ENCODE results near the gene PPP1CB.

PPP1CB gene

DNA sequence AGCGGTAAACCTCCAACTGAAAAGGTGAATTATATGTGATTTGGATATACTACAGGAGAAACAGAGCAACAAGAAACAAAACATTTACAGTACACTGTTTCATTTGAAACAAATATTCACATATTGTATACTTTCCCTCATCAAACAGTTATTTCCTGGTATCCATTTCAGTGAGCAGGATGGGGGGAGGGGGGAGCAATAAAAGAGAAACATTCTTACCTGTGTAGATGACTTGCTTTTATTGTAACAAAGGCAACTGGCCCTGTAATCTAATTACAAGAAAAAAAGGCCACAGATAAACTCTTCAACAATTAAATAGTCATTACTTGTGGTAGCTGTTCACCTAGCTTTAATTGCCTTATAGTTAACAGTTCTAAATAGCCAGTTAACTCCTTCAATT lies 3.9 kb upstream of the PPP1CB start (continued):
- TF ChIP-seq, protein P1, sequence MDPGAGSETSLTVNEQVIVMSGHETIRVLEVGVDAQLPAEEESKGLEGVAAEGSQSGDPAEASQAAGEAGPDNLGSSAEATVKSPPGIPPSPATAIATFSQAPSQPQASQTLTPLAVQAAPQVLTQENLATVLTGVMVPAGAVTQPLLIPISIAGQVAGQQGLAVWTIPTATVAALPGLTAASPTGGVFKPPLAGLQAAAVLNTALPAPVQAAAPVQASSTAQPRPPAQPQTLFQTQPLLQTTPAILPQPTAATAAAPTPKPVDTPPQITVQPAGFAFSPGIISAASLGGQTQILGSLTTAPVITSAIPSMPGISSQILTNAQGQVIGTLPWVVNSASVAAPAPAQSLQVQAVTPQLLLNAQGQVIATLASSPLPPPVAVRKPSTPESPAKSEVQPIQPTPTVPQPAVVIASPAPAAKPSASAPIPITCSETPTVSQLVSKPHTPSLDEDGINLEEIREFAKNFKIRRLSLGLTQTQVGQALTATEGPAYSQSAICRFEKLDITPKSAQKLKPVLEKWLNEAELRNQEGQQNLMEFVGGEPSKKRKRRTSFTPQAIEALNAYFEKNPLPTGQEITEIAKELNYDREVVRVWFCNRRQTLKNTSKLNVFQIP (CRISPR knock-in tag; IDR thresholded peaks at IDR 0.05; ENCODE audit: borderline replicate concordance, low read depth), result no peak
- no peak for TF ChIP-seq ZC3H10 (CRISPR knock-in tag; IDR thresholded peaks at IDR 0.05)
- TF ChIP-seq ESRRG (CRISPR knock-in tag; IDR thresholded peaks at IDR 0.05), result no peak
- TF ChIP-seq ARNTL (CRISPR knock-in tag; IDR thresholded peaks at IDR 0.05; ENCODE audit: borderline replicate concordance, low read depth), result no peak

- TF ChIP-seq ZNF70 (CRISPR knock-in tag; IDR thresholded peaks at IDR 0.05) (no peak), ZNF8 (CRISPR knock-in tag; IDR thresholded peaks at IDR 0.05) (no peak), SNAI2 (CRISPR knock-in tag; IDR thresholded peaks at IDR 0.05) (no peak), ZC3H10 (CRISPR knock-in tag; IDR thresholded peaks at IDR 0.05) (no peak), BACH2 (CRISPR knock-in tag; IDR thresholded peaks at IDR 0.05; ENCODE audit: borderline replicate concordance) (no peak), OSR1 (CRISPR knock-in tag; IDR thresholded peaks at IDR 0.05) (no peak), ARNTL (CRISPR knock-in tag; IDR thresholded peaks at IDR 0.05; ENCODE audit: borderline replicate concordance, low read depth) (no peak), ZFP30 (CRISPR knock-in tag; IDR thresholded peaks at IDR 0.05) (no peak), RARB (CRISPR knock-in tag; IDR thresholded peaks at IDR 0.05) (no peak), GLIS3 (CRISPR knock-in tag; IDR thresholded peaks at IDR 0.05) (no peak), ISL1 (CRISPR knock-in tag; IDR thresholded peaks at IDR 0.05) (no peak), ZNF565 (CRISPR knock-in tag; conservative IDR thresholded peaks at IDR 0.05; ENCODE audit: low read depth) (no peak), ZFP3 (CRISPR knock-in tag; IDR thresholded peaks at IDR 0.05) (no peak), CSRNP3 (CRISPR knock-in tag; IDR thresholded peaks at IDR 0.05) (no peak), TOX (CRISPR knock-in tag; IDR thresholded peaks at IDR 0.05; ENCODE audit: borderline replicate concordance) (no peak), ESRRG (CRISPR knock-in tag; IDR thresholded peaks at IDR 0.05) (no peak)
- TF ChIP-seq, protein P2, sequence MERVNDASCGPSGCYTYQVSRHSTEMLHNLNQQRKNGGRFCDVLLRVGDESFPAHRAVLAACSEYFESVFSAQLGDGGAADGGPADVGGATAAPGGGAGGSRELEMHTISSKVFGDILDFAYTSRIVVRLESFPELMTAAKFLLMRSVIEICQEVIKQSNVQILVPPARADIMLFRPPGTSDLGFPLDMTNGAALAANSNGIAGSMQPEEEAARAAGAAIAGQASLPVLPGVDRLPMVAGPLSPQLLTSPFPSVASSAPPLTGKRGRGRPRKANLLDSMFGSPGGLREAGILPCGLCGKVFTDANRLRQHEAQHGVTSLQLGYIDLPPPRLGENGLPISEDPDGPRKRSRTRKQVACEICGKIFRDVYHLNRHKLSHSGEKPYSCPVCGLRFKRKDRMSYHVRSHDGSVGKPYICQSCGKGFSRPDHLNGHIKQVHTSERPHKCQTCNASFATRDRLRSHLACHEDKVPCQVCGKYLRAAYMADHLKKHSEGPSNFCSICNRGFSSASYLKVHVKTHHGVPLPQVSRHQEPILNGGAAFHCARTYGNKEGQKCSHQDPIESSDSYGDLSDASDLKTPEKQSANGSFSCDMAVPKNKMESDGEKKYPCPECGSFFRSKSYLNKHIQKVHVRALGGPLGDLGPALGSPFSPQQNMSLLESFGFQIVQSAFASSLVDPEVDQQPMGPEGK (CRISPR knock-in tag; IDR thresholded peaks at IDR 0.05; ENCODE audit: borderline replicate concordance), result no peak
- TF ChIP-seq, protein P3, sequence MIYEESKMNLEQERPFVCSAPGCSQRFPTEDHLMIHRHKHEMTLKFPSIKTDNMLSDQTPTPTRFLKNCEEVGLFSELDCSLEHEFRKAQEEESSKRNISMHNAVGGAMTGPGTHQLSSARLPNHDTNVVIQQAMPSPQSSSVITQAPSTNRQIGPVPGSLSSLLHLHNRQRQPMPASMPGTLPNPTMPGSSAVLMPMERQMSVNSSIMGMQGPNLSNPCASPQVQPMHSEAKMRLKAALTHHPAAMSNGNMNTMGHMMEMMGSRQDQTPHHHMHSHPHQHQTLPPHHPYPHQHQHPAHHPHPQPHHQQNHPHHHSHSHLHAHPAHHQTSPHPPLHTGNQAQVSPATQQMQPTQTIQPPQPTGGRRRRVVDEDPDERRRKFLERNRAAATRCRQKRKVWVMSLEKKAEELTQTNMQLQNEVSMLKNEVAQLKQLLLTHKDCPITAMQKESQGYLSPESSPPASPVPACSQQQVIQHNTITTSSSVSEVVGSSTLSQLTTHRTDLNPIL (CRISPR knock-in tag; IDR thresholded peaks at IDR 0.05; ENCODE audit: low read depth), result no peak
- TF ChIP-seq, protein P1 (CRISPR knock-in tag; IDR thresholded peaks at IDR 0.05; ENCODE audit: borderline replicate concordance, low read depth), result no peak
- no peak for ATAC-seq
These were observed 3.5 kb upstream of the PPP1CB start for GRCh38 chr2:28748176-28748575.

DNA sequence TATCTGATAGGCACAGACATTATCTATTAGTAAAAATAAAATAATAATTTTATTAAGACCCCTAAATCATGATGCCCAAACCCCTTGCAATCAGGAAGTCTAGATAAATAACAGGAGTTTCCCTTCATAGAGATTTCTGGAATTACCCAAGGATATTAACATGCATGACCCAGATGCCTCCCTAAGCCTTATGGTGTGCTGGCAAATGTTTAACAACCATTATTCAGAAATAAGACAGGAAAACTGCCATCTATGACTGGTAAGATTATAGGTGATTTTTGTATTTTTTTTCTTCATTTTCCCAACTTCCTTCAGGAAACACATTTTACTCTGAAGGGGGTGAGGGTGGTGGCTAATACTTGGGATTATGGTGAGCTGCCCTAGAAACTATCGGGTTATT lies 2.7 kb upstream of the PPP1CB start:
- TF ChIP-seq, protein P4, sequence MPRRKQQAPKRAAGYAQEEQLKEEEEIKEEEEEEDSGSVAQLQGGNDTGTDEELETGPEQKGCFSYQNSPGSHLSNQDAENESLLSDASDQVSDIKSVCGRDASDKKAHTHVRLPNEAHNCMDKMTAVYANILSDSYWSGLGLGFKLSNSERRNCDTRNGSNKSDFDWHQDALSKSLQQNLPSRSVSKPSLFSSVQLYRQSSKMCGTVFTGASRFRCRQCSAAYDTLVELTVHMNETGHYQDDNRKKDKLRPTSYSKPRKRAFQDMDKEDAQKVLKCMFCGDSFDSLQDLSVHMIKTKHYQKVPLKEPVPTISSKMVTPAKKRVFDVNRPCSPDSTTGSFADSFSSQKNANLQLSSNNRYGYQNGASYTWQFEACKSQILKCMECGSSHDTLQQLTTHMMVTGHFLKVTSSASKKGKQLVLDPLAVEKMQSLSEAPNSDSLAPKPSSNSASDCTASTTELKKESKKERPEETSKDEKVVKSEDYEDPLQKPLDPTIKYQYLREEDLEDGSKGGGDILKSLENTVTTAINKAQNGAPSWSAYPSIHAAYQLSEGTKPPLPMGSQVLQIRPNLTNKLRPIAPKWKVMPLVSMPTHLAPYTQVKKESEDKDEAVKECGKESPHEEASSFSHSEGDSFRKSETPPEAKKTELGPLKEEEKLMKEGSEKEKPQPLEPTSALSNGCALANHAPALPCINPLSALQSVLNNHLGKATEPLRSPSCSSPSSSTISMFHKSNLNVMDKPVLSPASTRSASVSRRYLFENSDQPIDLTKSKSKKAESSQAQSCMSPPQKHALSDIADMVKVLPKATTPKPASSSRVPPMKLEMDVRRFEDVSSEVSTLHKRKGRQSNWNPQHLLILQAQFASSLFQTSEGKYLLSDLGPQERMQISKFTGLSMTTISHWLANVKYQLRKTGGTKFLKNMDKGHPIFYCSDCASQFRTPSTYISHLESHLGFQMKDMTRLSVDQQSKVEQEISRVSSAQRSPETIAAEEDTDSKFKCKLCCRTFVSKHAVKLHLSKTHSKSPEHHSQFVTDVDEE (CRISPR knock-in tag; IDR thresholded peaks at IDR 0.05), result no peak
- TF ChIP-seq ZC3H10 (CRISPR knock-in tag; IDR thresholded peaks at IDR 0.05) (no peak), ISL1 (CRISPR knock-in tag; IDR thresholded peaks at IDR 0.05) (no peak), ZFP30 (CRISPR knock-in tag; IDR thresholded peaks at IDR 0.05) (no peak)
- TF ChIP-seq, protein P3 (CRISPR knock-in tag; IDR thresholded peaks at IDR 0.05; ENCODE audit: low read depth), result no peak
- ATAC-seq, result no peak

All from SK-N-SH treated with all-trans-retinoic acid at 6 μM for 48 hours (cell line).